Type B pancreatic cell (in vitro differentiated cells): Measurements from ENCODE around the gene DIPK1A. TPM values are rescaled to one million over a fixed set of nuclear protein-coding genes. Genes with fewer than 3 reads are reported as not detected.

ENCODE experiments used
- DNase-seq: peaks from one replicate; pipeline ENCODE4 v3.0.0; 2021; ENCODE audit warnings: mixed read lengths; ENCODE audit not compliant: unreplicated experiment; ENCODE audit errors: extremely low spot score
- H3K27ac Mint-ChIP-seq: 2 replicates; pipeline ENCODE4 v1.8.0; 2021; ENCODE audit warnings: mild to moderate bottlenecking, mixed read lengths
- H3K27me3 Mint-ChIP-seq: 2 replicates; pipeline ENCODE4 v1.8.0; 2021; ENCODE audit warnings: mixed read lengths
- H3K36me3 Mint-ChIP-seq: 2 replicates; pipeline ENCODE4 v1.8.0; 2021; ENCODE audit warnings: mixed read lengths
- H3K4me1 Mint-ChIP-seq: one replicate; pipeline ENCODE4 v1.8.0; 2021; ENCODE audit warnings: mixed read lengths; ENCODE audit not compliant: unreplicated experiment
- H3K4me3 Mint-ChIP-seq: 2 replicates; pipeline ENCODE4 v1.8.0; 2021; ENCODE audit warnings: mild to moderate bottlenecking, mixed read lengths
- H3K9me3 Mint-ChIP-seq: 2 replicates; pipeline ENCODE4 v1.8.0; 2021; ENCODE audit warnings: mixed read lengths
- CTCF ChIP-seq: fragments of 200-600 bp; sonication (generic); conservative IDR thresholded peaks from 2 replicates; pipeline ENCODE4 v1.5.0; 2021; ENCODE audit warnings: antibody characterized with exemption, mild to moderate bottlenecking
- total RNA-seq: library from RNA; stranded (reverse); gene quantifications from 2 replicates; pipeline ENCODE4 v1.2.1, GENCODE V29; 2021; ENCODE audit warnings: low replicate concordance

Gene DIPK1A
- total RNA-seq, 1 donor from 2014 or later, result 4.6 TPM

GRCh38 chr1:92956254-92957029 is 4.8 kb downstream of the DIPK1A start:
- no peak overlapping the region for H3K4me3 Mint-ChIP-seq
- H3K27ac Mint-ChIP-seq, result no peak overlapping the region
- H3K9me3 Mint-ChIP-seq, result no peaks in the 10 kb centered on the region
- no peaks in the 10 kb centered on the region for H3K36me3 Mint-ChIP-seq
- peaks cover 6% of the 10 kb centered on the region for H3K27me3 Mint-ChIP-seq
- peaks cover 15% of the 10 kb centered on the region for H3K4me1 Mint-ChIP-seq
- no peak for DNase-seq
- no peak for TF ChIP-seq CTCF

GRCh38 chr1:92953491-92953890 is 7.8 kb downstream of the DIPK1A start:
- no peak overlapping the region for H3K4me3 Mint-ChIP-seq
- H3K36me3 Mint-ChIP-seq, result no peaks in the 10 kb centered on the region
- peaks cover 4% of the 10 kb centered on the region for H3K4me1 Mint-ChIP-seq
- no peak overlapping the region for H3K27ac Mint-ChIP-seq
- no peaks in the 10 kb centered on the region for H3K27me3 Mint-ChIP-seq
- no peaks in the 10 kb centered on the region for H3K9me3 Mint-ChIP-seq
- no peak for TF ChIP-seq CTCF
- DNase-seq, result no peak

- no peak for DNase-seq
- TF ChIP-seq CTCF, result no peak
- no peaks in the 10 kb centered on the region for H3K4me1 Mint-ChIP-seq
- H3K9me3 Mint-ChIP-seq, result peaks cover 2% of the 10 kb centered on the region
- no peaks in the 10 kb centered on the region for H3K27me3 Mint-ChIP-seq
- H3K4me3 Mint-ChIP-seq, result no peak overlapping the region
- no peaks in the 10 kb centered on the region for H3K36me3 Mint-ChIP-seq
- no peak overlapping the region for H3K27ac Mint-ChIP-seq
Observed at GRCh38 chr1:92952714-92953113, 8.5 kb downstream of the DIPK1A start.

GRCh38 chr1:92951141-92951582 is 10.1 kb downstream of the DIPK1A start:
- H3K4me1 Mint-ChIP-seq, result no peaks in the 10 kb centered on the region
- no peaks in the 10 kb centered on the region for H3K36me3 Mint-ChIP-seq
- H3K9me3 Mint-ChIP-seq, result peaks cover 9% of the 10 kb centered on the region
- H3K4me3 Mint-ChIP-seq, result no peak overlapping the region
- H3K27me3 Mint-ChIP-seq, result no peaks in the 10 kb centered on the region
- no peak for TF ChIP-seq CTCF
- H3K27ac Mint-ChIP-seq, result no peak overlapping the region
- DNase-seq, result no peak

GRCh38 chr1:92949937-92950817 is 11.1 kb downstream of the DIPK1A start:
- Mint-ChIP-seq H3K27me3 (no peaks in the 10 kb centered on the region), H3K27ac (no peak overlapping the region), H3K4me1 (peaks cover under 1% of the 10 kb centered on the region), H3K36me3 (no peaks in the 10 kb centered on the region), H3K9me3 (peaks cover 9% of the 10 kb centered on the region), H3K4me3 (no peak overlapping the region)
- no peak for TF ChIP-seq CTCF
- DNase-seq, result no peak
